GM19395 (cell line): ENCODE results near the gene INPP5A.
"Not testable (repeated sequence)": the region's sequence is repeated elsewhere in the genome, so short reads cannot be mapped to it uniquely, and the experiment has no call there.

Source experiments
- ATAC-seq: cut with Tn5 transposase; IDR thresholded peaks from one replicate; pipeline ENCODE4 v1.9.1; 2021; ENCODE audit warnings: mild to moderate bottlenecking, moderate library complexity; ENCODE audit not compliant: unreplicated experiment

The INPP5A gene

GRCh38 chr10:132728321-132728720, 190.7 kb downstream of the INPP5A start:
- ATAC-seq: no peak

- no peak for ATAC-seq
Measured at GRCh38 chr10:132728741-132729140, 191.2 kb downstream of the INPP5A start.

GRCh38 chr10:132729810-132730572, 192.4 kb downstream of the INPP5A start:
- ATAC-seq: no peak

- ATAC-seq: no peak
Measured at GRCh38 chr10:132730573-132730953, 193.0 kb downstream of the INPP5A start.

- no peak for ATAC-seq
Measured at GRCh38 chr10:132732518-132732917, 194.9 kb downstream of the INPP5A start.

GRCh38 chr10:132733926-132734325, 196.3 kb downstream of the INPP5A start:
- ATAC-seq: no peak

GRCh38 chr10:132735341-132735775, 197.8 kb downstream of the INPP5A start:
- ATAC-seq: no peak

GRCh38 chr10:132735923-132736391, 198.4 kb downstream of the INPP5A start:
- no peak for ATAC-seq

- ATAC-seq: no peak
Measured at GRCh38 chr10:132737390-132738048, 199.9 kb downstream of the INPP5A start.

- ATAC-seq: no peak
Measured at GRCh38 chr10:132738454-132739224, 201.1 kb downstream of the INPP5A start.

- ATAC-seq: no peak
Measured at GRCh38 chr10:132739225-132739613, 201.6 kb downstream of the INPP5A start.

GRCh38 chr10:132740588-132740987, 203.0 kb downstream of the INPP5A start:
- no peak for ATAC-seq

- no peak for ATAC-seq
Measured at GRCh38 chr10:132742167-132742836, 204.7 kb downstream of the INPP5A start.

GRCh38 chr10:132742837-132743194, 205.2 kb downstream of the INPP5A start:
- ATAC-seq: no peak

GRCh38 chr10:132743196-132743924, 205.8 kb downstream of the INPP5A start:
- not testable (repeated sequence) for ATAC-seq

- ATAC-seq: no peak
Measured at GRCh38 chr10:132743925-132744490, 206.4 kb downstream of the INPP5A start.

- ATAC-seq: no peak
Measured at GRCh38 chr10:132744839-132745238, 207.3 kb downstream of the INPP5A start.

GRCh38 chr10:132745511-132745910, 207.9 kb downstream of the INPP5A start:
- no peak for ATAC-seq

- no peak for ATAC-seq
Measured at GRCh38 chr10:132745971-132746370, 208.4 kb downstream of the INPP5A start.

GRCh38 chr10:132746386-132746785, 208.8 kb downstream of the INPP5A start:
- ATAC-seq: no peak
